DMS 273 (cell line): ENCODE results near the gene DOCK11.

Source experiments
- DNase-seq: peaks from one replicate; lab custom pipeline; 2025; ENCODE audit not compliant: unreplicated experiment; lab: John Stamatoyannopoulos, UW

DOCK11 gene

GRCh38 chrX:118623062-118623461 lies 127.4 kb downstream of the DOCK11 start:
- DNase-seq, result no peak

GRCh38 chrX:118626346-118626745 lies 130.7 kb downstream of the DOCK11 start:
- DNase-seq, result no peak

- DNase-seq, result peak; percentile 43
Observed at GRCh38 chrX:118627084-118627758, 131.6 kb downstream of the DOCK11 start.

GRCh38 chrX:118630848-118631247 lies 135.2 kb downstream of the DOCK11 start:
- DNase-seq, result no peak

- no peak for DNase-seq
Observed at GRCh38 chrX:118631586-118631985, 136.0 kb downstream of the DOCK11 start.

- DNase-seq, result no peak
Observed at GRCh38 chrX:118632862-118633261, 137.2 kb downstream of the DOCK11 start.

GRCh38 chrX:118633530-118633929 lies 137.9 kb downstream of the DOCK11 start:
- no peak for DNase-seq

- DNase-seq, result no peak
Observed at GRCh38 chrX:118634336-118634735, 138.7 kb downstream of the DOCK11 start.

GRCh38 chrX:118637997-118638396 lies 142.4 kb downstream of the DOCK11 start:
- DNase-seq, result peak; percentile 23

GRCh38 chrX:118644378-118644777 lies 148.8 kb downstream of the DOCK11 start:
- DNase-seq, result peak; percentile 35

- DNase-seq, result no peak
Observed at GRCh38 chrX:118652717-118653116, 157.1 kb downstream of the DOCK11 start.

GRCh38 chrX:118654331-118654730 lies 158.7 kb downstream of the DOCK11 start:
- DNase-seq, result no peak

GRCh38 chrX:118655561-118656246 lies 160.1 kb downstream of the DOCK11 start:
- no peak for DNase-seq

GRCh38 chrX:118657413-118657812 lies 161.8 kb downstream of the DOCK11 start:
- DNase-seq, result no peak

- DNase-seq, result no peak
Observed at GRCh38 chrX:118660085-118660484, 164.5 kb downstream of the DOCK11 start.

GRCh38 chrX:118665204-118665603 lies 169.6 kb downstream of the DOCK11 start:
- DNase-seq, result no peak

- DNase-seq, result no peak
Observed at GRCh38 chrX:118666521-118666920, 170.9 kb downstream of the DOCK11 start.

GRCh38 chrX:118669435-118669834 lies 173.8 kb downstream of the DOCK11 start:
- no peak for DNase-seq

GRCh38 chrX:118675326-118675965 lies 179.8 kb downstream of the DOCK11 start:
- DNase-seq, result no peak

GRCh38 chrX:118675966-118676349 lies 180.3 kb downstream of the DOCK11 start:
- no peak for DNase-seq

GRCh38 chrX:118677318-118677717 lies 181.7 kb downstream of the DOCK11 start:
- no peak for DNase-seq

- DNase-seq, result no peak
Observed at GRCh38 chrX:118679290-118679689, 183.7 kb downstream of the DOCK11 start.
